Keratinocyte (primary cell): ENCODE results near the gene INTS3. TPM values are rescaled to one million over a fixed set of nuclear protein-coding genes. Genes with fewer than 3 reads are reported as not detected.

Experiments
- DNase-seq: peaks from one replicate; pipeline ENCODE4 v3.0.0-alpha.2; 2011; ENCODE audit warnings: low read depth, missing footprints, low spot score
- FAIRE-seq: peaks from 2 replicates; lab custom pipeline; 2011; peaks lifted over from hg19 to GRCh38; lab: Jason Lieb, UNC
- H2AFZ ChIP-seq: 2 replicates; pipeline ENCODE4 v1.6.0; 2012; ENCODE audit warnings: low read length, control low read depth, inconsistent platforms; ENCODE audit not compliant: control insufficient read depth
- H3K27ac ChIP-seq: 2 replicates; pipeline ENCODE4 v1.5.1; 2011; ENCODE audit warnings: low read length; ENCODE audit not compliant: control insufficient read depth, insufficient read depth
- H3K27me3 ChIP-seq: 3 replicates; pipeline ENCODE4 v1.6.0; 2011; ENCODE audit warnings: low read length; ENCODE audit not compliant: control insufficient read depth, insufficient read depth; ENCODE audit errors: extremely low read depth
- H3K36me3 ChIP-seq, 2 experiments: 2 replicates in 1 of 2; 3 replicates in 1 of 2; pipeline ENCODE4 v1.5.1; 2011; ENCODE audit warnings: low read length in 2 of 2, mild to moderate bottlenecking in 1 of 2; ENCODE audit not compliant: control insufficient read depth in 2 of 2, insufficient read depth in 2 of 2; ENCODE audit errors: extremely low read depth in 1 of 2
- H3K4me1 ChIP-seq: 3 replicates; pipeline ENCODE4 v1.5.1; 2011; ENCODE audit warnings: low read length; ENCODE audit not compliant: control insufficient read depth, insufficient read depth; ENCODE audit errors: extremely low read depth
- H3K4me2 ChIP-seq: 3 replicates; pipeline ENCODE4 v1.6.0; 2011; ENCODE audit warnings: low read depth, low read length; ENCODE audit not compliant: control insufficient read depth, insufficient read depth; ENCODE audit errors: extremely low read depth
- H3K4me3 ChIP-seq, 3 experiments: fragments of 200-600 bp in 1 of 3; sonication (generic) in 1 of 3; 2 replicates in 2 of 3; 3 replicates in 1 of 3; pipeline ENCODE4 v1.5.1; 2011 to 2016; ENCODE audit warnings: low read length in 3 of 3, mild to moderate bottlenecking in 3 of 3, control low read depth in 2 of 3, inconsistent platforms in 1 of 3, low read depth in 1 of 3, mixed read lengths in 1 of 3, mixed run types in 1 of 3, moderate library complexity in 1 of 3; ENCODE audit not compliant: control insufficient read depth in 2 of 3, insufficient read depth in 2 of 3; ENCODE audit errors: extremely low read depth in 1 of 3
- H3K79me2 ChIP-seq: 2 replicates; pipeline ENCODE4 v1.6.0; 2012; ENCODE audit warnings: low read length; ENCODE audit not compliant: control insufficient read depth, insufficient read depth
- H3K9ac ChIP-seq: 3 replicates; pipeline ENCODE4 v1.6.0; 2011; ENCODE audit warnings: low read length; ENCODE audit not compliant: control insufficient read depth, insufficient read depth; ENCODE audit errors: extremely low read depth
- H3K9me1 ChIP-seq: 3 replicates; pipeline ENCODE4 v1.6.0; 2011; ENCODE audit warnings: low read length; ENCODE audit not compliant: control insufficient read depth, insufficient read depth; ENCODE audit errors: extremely low read depth
- H3K9me3 ChIP-seq: 2 replicates; pipeline ENCODE4 v1.5.1; 2012; ENCODE audit warnings: low read depth, low read length; ENCODE audit not compliant: control insufficient read depth
- H4K20me1 ChIP-seq: 3 replicates; pipeline ENCODE4 v1.6.0; 2011; ENCODE audit warnings: low read length; ENCODE audit not compliant: control insufficient read depth, insufficient read depth; ENCODE audit errors: extremely low read depth
- EZH2 ChIP-seq: IDR thresholded peaks from one replicate; pipeline ENCODE4 v1.6.1; 2012; ENCODE audit warnings: inconsistent platforms, mild to moderate bottlenecking, low read length, moderate library complexity
- dilution Hi-C: fragments of 300-500 bp; cut with MboI; formaldehyde crosslinking; loops from one replicate; pipeline ENCODE4 v1.7.0; 2020; ENCODE audit warnings: low sequenced_read_pairs; ENCODE audit not compliant: extremely low pct_ligation_motif_present
- polyA plus RNA-seq, 5 experiments: library from polyadenylated mRNA; depleted of rRNA in 3 of 5; stranded (reverse) in 3 of 5; stranded (forward) in 1 of 5; unstranded in 1 of 5; fragments of >200 nt; gene quantifications; 1 replicate in 1 of 5; 2 replicates in 3 of 5; 3 replicates in 1 of 5; pipeline versions ENCODE4 v1.2.1 to v1.2.3, GENCODE V29; 2011 to 2012; ENCODE audit warnings: missing spikeins in 2 of 5, low read depth in 1 of 5, low replicate concordance in 1 of 5
- TF ChIP-seq, protein P1 (sequence below), 3 experiments: IDR thresholded peaks in 1 of 3; conservative IDR thresholded peaks in 1 of 3; optimal IDR thresholded peaks in 1 of 3; 2 replicates in 2 of 3; 3 replicates in 1 of 3; pipeline versions ENCODE3 to v1.5.1; 2011; ENCODE audit warnings: low read length in 3 of 3, mild to moderate bottlenecking in 3 of 3, moderate library complexity in 2 of 3, control low read depth in 1 of 3, inconsistent platforms in 1 of 3; ENCODE audit not compliant: insufficient read depth in 2 of 3; ENCODE audit errors: extremely low read depth in 1 of 3

INTS3 gene
- polyA plus RNA-seq, 1 donor (not counting 4 experiments of a cell fraction or from before 2014, with no cell fraction given) = 24.6 TPM

DNA sequence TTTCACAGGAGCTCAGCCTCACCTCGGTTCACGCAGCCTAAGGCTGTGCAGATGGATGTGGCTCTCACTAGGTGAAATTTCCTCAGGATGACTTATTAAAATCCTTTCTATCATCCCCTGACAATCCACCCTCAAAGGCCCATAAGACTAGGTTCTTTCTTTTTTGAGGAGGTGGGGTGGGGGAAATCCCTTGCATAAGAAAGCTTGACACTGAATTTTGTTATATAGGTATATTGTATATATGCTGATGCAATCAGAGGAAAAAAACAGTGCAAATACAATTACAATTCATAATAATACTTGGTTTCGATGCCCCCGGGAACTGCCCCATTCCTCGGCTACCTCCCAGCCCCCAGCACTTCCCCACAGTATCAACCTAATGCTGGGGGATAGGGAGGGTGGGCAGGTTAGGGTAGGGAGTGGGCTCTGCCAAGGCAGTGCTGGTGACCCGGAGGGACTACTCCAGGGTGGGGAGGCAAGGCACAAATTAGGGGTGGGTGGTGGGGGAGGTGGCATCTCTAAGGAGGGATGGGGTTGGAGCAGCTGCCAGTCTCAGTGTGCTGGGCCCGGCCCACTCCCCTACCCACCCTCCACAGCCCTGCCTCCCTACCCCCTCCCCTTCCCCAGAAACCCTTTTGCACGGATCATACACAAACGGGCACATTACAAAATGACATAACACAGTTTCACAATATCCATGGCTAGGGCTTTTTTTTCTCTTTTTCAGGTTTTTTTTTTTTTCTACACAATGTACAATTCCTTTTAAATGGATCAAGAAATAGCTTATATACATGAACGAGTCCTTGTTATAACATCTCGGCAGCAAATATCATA is 78.3 kb downstream of the INTS3 start:
- H3K4me1 ChIP-seq = peaks cover 12% of the 10 kb centered on the region
- H3K27ac ChIP-seq = peak overlapping the region; percentile 65
- peaks cover 17 to 23% of the 10 kb centered on the region in 2 experiments for H3K36me3 ChIP-seq
- H3K9ac ChIP-seq = peak overlapping the region; percentile 49
- H3K4me3 ChIP-seq = no peak overlapping the region
- H3K27me3 ChIP-seq = no peaks in the 10 kb centered on the region
- H3K9me1 ChIP-seq = no peaks in the 10 kb centered on the region
- no peak for TF ChIP-seq EZH2
- TF ChIP-seq, protein P1, sequence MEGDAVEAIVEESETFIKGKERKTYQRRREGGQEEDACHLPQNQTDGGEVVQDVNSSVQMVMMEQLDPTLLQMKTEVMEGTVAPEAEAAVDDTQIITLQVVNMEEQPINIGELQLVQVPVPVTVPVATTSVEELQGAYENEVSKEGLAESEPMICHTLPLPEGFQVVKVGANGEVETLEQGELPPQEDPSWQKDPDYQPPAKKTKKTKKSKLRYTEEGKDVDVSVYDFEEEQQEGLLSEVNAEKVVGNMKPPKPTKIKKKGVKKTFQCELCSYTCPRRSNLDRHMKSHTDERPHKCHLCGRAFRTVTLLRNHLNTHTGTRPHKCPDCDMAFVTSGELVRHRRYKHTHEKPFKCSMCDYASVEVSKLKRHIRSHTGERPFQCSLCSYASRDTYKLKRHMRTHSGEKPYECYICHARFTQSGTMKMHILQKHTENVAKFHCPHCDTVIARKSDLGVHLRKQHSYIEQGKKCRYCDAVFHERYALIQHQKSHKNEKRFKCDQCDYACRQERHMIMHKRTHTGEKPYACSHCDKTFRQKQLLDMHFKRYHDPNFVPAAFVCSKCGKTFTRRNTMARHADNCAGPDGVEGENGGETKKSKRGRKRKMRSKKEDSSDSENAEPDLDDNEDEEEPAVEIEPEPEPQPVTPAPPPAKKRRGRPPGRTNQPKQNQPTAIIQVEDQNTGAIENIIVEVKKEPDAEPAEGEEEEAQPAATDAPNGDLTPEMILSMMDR (optimal IDR thresholded peaks at IDR 0.05 in 1 of 3, IDR thresholded peaks at IDR 0.05 in 1 of 3, conservative IDR thresholded peaks at IDR 0.05 in 1 of 3; ENCODE audit: extremely low read depth in 1 of 3, insufficient read depth in 2 of 3, low read length in 3 of 3) = no peak
- peak overlapping the region; percentile 14 for H3K4me2 ChIP-seq
- H3K9me3 ChIP-seq = no peaks in the 10 kb centered on the region
- dilution Hi-C loops = no loop called here
- H3K79me2 ChIP-seq = no peaks in the 10 kb centered on the region
- DNase-seq = no peak
- no peak overlapping the region for H2AFZ ChIP-seq
- no peaks in the 10 kb centered on the region for H4K20me1 ChIP-seq
- FAIRE-seq = no peak

DNA sequence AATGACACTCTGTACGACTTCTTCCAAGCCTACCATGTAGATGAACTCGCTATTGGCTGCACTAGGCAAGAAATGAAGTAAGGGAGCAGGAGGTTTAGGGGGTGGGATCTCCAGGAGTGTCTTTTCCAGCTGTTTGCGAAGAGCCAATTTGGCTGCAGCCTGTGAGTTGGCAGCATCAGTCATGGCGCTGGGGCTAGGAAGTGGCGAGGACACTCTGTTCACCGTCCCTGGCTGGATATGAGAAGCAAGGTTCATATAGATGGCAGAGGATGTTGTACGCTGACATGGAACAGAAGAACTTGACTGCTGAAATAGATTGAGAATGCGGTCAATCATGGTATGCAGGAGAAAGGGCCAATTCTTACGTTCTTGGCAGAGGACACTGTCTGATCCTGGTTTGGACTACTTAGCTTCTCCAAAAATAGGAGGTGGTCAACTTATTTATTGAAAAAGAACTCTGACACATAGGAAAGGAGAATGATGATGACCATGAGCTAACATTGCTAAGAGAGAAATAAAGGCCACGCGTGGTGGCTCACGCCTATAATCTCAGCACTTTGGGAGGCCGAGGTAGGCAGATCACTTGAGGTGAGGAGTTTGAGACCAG is 88.5 kb downstream of the INTS3 start:
- no peak for FAIRE-seq
- Histone ChIP-seq H3K36me3 (peaks cover 22 to 26% of the 10 kb centered on the region in 2 experiments), H3K4me3 (no peak overlapping the region), H3K4me1 (no peaks in the 10 kb centered on the region), H3K9me1 (no peaks in the 10 kb centered on the region), H3K9ac (no peak overlapping the region), H4K20me1 (no peaks in the 10 kb centered on the region), H3K27me3 (no peaks in the 10 kb centered on the region), H3K27ac (no peak overlapping the region), H3K79me2 (no peaks in the 10 kb centered on the region), H3K9me3 (no peaks in the 10 kb centered on the region), H3K4me2 (no peak overlapping the region), H2AFZ (no peak overlapping the region)
- dilution Hi-C loops = no loop called here
- TF ChIP-seq, protein P1 (optimal IDR thresholded peaks at IDR 0.05 in 1 of 3, IDR thresholded peaks at IDR 0.05 in 1 of 3, conservative IDR thresholded peaks at IDR 0.05 in 1 of 3; ENCODE audit: extremely low read depth in 1 of 3, insufficient read depth in 2 of 3, low read length in 3 of 3) = no peak
- no peak for TF ChIP-seq EZH2
- DNase-seq = no peak
